Right lobe of liver (tissue), 4 donors: ENCODE data around the gene IRAK1.

Experiments
- CTCF ChIP-seq, 4 donors: fragments of 200-600 bp in 3 of 4; fragments of 450-650 bp in 1 of 4; IDR thresholded peaks; one replicate each; pipeline versions ENCODE4 v1.5.1 to v1.8.0; 2016 to 2022; ENCODE audit warnings: antibody characterized with exemption in 4 of 4, mild to moderate bottlenecking in 2 of 4
- POLR2A ChIP-seq: fragments of 450-650 bp; IDR thresholded peaks from one replicate; pipeline ENCODE4 v1.6.1; 2017; ENCODE audit warnings: antibody characterized with exemption, mild to moderate bottlenecking
- donor health status: DM: no; HTN: no; CAD: no.
- donor health status: DM: no; HTN: no; CAD: no.
- donor health status: DM: no; HTN: yes; CAD: no.

GRCh38 chrX:153974726-153975286, 44.9 kb downstream of the IRAK1 start:
- TF ChIP-seq CTCF (IDR thresholded peaks at IDR 0.05): no peak
- TF ChIP-seq POLR2A: no peak
